DND-41 (cell line): ENCODE results near the gene PYGL.

Experiments used
- ATAC-seq: fragments of 200-7000 bp; cut with Tn5 transposase; 3 replicates; pipeline ENCODE4 v1.9.1; 2021; ENCODE audit warnings: low read depth; ENCODE audit not compliant: insufficient read depth
- DNase-seq: peaks from one replicate; pipeline ENCODE4 v3.0.0-alpha.2; 2020
- H2AFZ ChIP-seq: 2 replicates; pipeline ENCODE4 v1.6.0; 2012; ENCODE audit warnings: low read depth, low read length
- H3K27ac ChIP-seq: 2 replicates; pipeline ENCODE4 v1.5.1; 2012; ENCODE audit warnings: low read length, inconsistent platforms
- H3K27me3 ChIP-seq: fragments of 200-600 bp; sonication (generic); 2 replicates; pipeline ENCODE4 v1.6.0; 2012; ENCODE audit warnings: low read length, mild to moderate bottlenecking, inconsistent platforms; ENCODE audit not compliant: insufficient read depth, poor library complexity
- H3K36me3 ChIP-seq: 2 replicates; pipeline ENCODE4 v1.5.1; 2012; ENCODE audit warnings: low read length, inconsistent platforms; ENCODE audit not compliant: insufficient read depth
- H3K4me1 ChIP-seq: 2 replicates; pipeline ENCODE4 v1.5.1; 2012; ENCODE audit warnings: mild to moderate bottlenecking, low read length; ENCODE audit not compliant: insufficient read depth
- H3K4me2 ChIP-seq: 2 replicates; pipeline ENCODE4 v1.6.0; 2012; ENCODE audit warnings: mild to moderate bottlenecking, moderate library complexity, low read length, inconsistent platforms; ENCODE audit not compliant: insufficient read depth
- H3K4me3 ChIP-seq, 2 experiments: fragments of 200-600 bp in 1 of 2; shearing (Covaris generic) in 1 of 2; 2 replicates each; pipeline ENCODE4 v1.5.1; 2012 to 2016; ENCODE audit warnings: inconsistent platforms in 2 of 2, low read length in 2 of 2, mild to moderate bottlenecking in 2 of 2, low read depth in 1 of 2, moderate library complexity in 1 of 2
- H3K79me2 ChIP-seq: 2 replicates; pipeline ENCODE4 v1.6.0; 2012; ENCODE audit warnings: low read length, inconsistent platforms; ENCODE audit not compliant: insufficient read depth
- H3K9ac ChIP-seq: 2 replicates; pipeline ENCODE4 v1.6.0; 2012; ENCODE audit warnings: low read depth, mild to moderate bottlenecking, inconsistent platforms, low read length, moderate library complexity
- H3K9me3 ChIP-seq: 2 replicates; pipeline ENCODE4 v1.5.1; 2012; ENCODE audit warnings: low read length, moderate library complexity, mild to moderate bottlenecking, inconsistent platforms; ENCODE audit not compliant: insufficient read depth, severe bottlenecking
- H4K20me1 ChIP-seq: 2 replicates; pipeline ENCODE4 v1.6.0; 2012; ENCODE audit warnings: low read length; ENCODE audit not compliant: insufficient read depth
- EZH2 ChIP-seq: IDR thresholded peaks from 3 replicates; pipeline ENCODE4 v1.6.1; 2012; ENCODE audit warnings: borderline replicate concordance, low read depth, mild to moderate bottlenecking, moderate library complexity, low read length, inconsistent platforms; ENCODE audit not compliant: severe bottlenecking
- TF ChIP-seq, protein P1 (sequence below): IDR thresholded peaks from 2 replicates; pipeline ENCODE4 v1.5.1; 2012; ENCODE audit warnings: borderline replicate concordance, low read length, moderate library complexity, mild to moderate bottlenecking; ENCODE audit not compliant: poor library complexity, severe bottlenecking; ENCODE audit errors: extremely low read depth

The PYGL gene

DNA sequence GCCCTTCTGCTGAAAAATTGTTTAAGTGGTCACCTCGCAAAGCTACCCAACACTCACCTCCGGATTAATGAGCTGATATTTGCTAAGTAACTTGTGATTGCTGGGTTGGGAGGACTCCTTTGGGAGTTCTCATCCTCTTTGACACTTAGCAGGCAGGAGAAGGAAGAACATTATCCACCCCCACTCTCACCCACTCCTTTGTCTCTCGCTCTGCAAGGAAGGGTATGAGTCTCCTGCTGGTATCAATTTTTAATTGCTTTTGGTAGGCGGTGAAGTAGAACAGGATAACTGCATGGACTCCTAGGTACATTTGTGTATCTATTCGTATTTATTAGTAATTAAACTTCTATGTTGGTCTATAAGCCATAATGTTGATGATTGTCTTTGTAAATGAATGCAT, 79.3 kb downstream of the PYGL start:
- no peak overlapping the region for H2AFZ ChIP-seq
- H3K4me2 ChIP-seq, result no peak overlapping the region
- no peak for TF ChIP-seq EZH2
- TF ChIP-seq, protein P1, sequence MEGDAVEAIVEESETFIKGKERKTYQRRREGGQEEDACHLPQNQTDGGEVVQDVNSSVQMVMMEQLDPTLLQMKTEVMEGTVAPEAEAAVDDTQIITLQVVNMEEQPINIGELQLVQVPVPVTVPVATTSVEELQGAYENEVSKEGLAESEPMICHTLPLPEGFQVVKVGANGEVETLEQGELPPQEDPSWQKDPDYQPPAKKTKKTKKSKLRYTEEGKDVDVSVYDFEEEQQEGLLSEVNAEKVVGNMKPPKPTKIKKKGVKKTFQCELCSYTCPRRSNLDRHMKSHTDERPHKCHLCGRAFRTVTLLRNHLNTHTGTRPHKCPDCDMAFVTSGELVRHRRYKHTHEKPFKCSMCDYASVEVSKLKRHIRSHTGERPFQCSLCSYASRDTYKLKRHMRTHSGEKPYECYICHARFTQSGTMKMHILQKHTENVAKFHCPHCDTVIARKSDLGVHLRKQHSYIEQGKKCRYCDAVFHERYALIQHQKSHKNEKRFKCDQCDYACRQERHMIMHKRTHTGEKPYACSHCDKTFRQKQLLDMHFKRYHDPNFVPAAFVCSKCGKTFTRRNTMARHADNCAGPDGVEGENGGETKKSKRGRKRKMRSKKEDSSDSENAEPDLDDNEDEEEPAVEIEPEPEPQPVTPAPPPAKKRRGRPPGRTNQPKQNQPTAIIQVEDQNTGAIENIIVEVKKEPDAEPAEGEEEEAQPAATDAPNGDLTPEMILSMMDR, result no peak

DNA sequence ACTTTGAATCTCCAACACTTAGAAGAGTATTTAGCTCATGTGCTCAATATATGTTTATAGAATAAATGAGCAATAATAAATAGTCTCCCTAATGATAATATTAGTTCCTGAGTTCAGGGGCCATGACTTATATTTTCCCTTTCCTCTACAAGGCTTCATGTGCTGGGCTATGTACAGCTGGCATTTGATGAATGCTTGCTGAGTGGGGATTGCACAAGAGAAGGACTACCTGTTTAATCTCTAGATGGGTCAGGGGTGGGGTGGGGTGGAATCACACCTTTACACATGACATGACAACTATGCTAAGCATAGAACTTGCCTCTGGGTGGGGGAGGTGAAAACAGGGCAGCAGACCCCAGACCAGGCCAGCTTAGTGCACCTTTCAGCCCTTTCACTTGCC, 80.0 kb downstream of the PYGL start:
- no peak for ATAC-seq
- H2AFZ ChIP-seq, result no peak overlapping the region

More for the DNA sequence above, 79.3 kb downstream of the PYGL start:
- Histone ChIP-seq H3K9me3 (no peaks in the 10 kb centered on the region), H3K79me2 (no peaks in the 10 kb centered on the region), H3K9ac (no peak overlapping the region), H3K4me3 (no peak overlapping the region), H3K36me3 (no peaks in the 10 kb centered on the region), H3K27ac (no peak overlapping the region), H3K27me3 (no peaks in the 10 kb centered on the region), H3K4me1 (peaks cover 10% of the 10 kb centered on the region), H4K20me1 (no peaks in the 10 kb centered on the region)
- no peak for ATAC-seq
- no peak for DNase-seq

DNA sequence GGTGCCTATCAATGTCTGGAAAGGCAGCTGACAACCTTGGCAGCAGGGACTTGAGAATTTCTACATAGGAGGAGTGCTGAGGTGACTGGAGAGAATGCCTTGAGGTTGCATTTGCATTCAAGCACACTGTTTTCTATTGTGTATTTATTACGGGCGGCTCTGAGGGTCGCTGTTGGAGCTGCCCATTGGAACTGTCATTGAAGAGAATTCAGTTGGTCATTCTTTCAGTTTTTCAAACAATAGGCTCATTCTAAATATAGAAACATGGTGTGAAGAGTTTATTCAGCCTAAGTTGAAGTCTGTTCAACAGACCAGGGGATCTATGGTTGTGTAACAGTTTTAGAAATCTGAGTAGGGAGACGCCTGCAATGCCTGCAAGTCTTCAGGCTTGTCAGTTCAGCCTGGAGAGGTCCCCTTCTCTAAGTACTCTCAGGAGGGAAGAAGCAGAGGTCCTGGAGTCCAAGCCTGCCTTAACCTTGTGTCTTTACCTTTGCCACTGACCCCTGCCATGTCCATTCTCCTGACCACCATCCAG, 82.2 kb downstream of the PYGL start:
- H3K9me3 ChIP-seq, result no peaks in the 10 kb centered on the region
- no peak for TF ChIP-seq EZH2
- TF ChIP-seq, protein P1, result no peak
- no peaks in the 10 kb centered on the region for H3K27me3 ChIP-seq
- H3K27ac ChIP-seq, result no peak overlapping the region
- H2AFZ ChIP-seq, result no peak overlapping the region
- ATAC-seq, result no peak
- no peak for DNase-seq
- H3K36me3 ChIP-seq, result no peaks in the 10 kb centered on the region
- no peak overlapping the region for H3K4me2 ChIP-seq
- H3K4me1 ChIP-seq, result peaks cover 18% of the 10 kb centered on the region
- no peak overlapping the region for H3K4me3 ChIP-seq
- H4K20me1 ChIP-seq, result no peaks in the 10 kb centered on the region
- H3K9ac ChIP-seq, result no peak overlapping the region
- H3K79me2 ChIP-seq, result no peaks in the 10 kb centered on the region

More for the DNA sequence above, 80.0 kb downstream of the PYGL start:
- DNase-seq, result no peak
- Histone ChIP-seq H3K79me2 (no peaks in the 10 kb centered on the region), H3K36me3 (no peaks in the 10 kb centered on the region), H3K4me2 (no peak overlapping the region), H3K9me3 (no peaks in the 10 kb centered on the region), H3K27ac (no peak overlapping the region), H3K4me3 (no peak overlapping the region), H3K4me1 (peaks cover 17% of the 10 kb centered on the region), H4K20me1 (no peaks in the 10 kb centered on the region), H3K27me3 (no peaks in the 10 kb centered on the region), H3K9ac (no peak overlapping the region)
- TF ChIP-seq, protein P1, result no peak
- TF ChIP-seq EZH2, result no peak
